ENCODE results near the gene RNASE8.

RNASE8 gene

DNA sequence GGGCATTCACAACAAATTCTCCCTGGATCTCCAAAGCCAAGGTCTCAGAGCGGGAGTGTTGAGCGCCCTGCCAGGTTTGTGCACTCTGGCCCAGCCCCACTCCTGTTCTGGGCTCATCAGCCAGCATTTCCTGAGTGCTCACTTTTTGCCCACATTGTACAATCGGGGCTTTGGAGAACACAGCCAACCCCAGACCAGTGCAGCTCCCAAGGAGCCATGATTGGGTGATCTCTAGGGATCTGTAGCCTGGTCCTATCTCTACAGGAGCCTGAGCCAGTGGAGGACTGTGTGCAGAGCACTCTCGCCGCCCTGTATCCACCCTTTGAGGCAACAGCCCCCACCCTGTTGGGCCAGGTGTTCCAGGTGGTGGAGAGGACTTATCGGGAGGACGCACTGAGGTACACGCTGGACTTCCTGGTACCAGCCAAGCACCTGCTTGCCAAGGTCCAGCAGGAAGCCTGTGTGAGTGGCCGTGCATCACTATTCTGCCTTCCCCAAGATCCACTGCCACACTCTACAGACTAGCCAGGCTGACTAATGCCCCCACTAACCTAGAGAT, 15.2 kb downstream of the RNASE8 start:
- DNase-seq (ENCODE audit: low read depth) = no peak

DNA sequence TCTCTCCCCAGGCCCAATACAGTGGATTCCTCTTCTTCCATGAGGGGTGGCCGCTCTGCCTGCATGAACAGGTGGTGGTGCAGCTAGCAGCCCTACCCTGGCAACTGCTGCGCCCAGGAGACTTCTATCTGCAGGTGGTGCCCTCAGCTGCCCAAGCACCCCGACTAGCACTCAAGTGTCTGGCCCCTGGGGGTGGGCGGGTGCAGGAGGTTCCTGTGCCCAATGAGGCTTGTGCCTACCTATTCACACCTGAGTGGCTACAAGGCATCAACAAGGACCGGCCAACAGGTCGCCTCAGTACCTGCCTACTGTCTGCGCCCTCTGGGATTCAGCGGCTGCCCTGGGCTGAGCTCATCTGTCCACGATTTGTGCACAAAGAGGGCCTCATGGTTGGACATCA, 16.3 kb downstream of the RNASE8 start:
- DNase-seq (ENCODE audit: low read depth) = no peak

DNA sequence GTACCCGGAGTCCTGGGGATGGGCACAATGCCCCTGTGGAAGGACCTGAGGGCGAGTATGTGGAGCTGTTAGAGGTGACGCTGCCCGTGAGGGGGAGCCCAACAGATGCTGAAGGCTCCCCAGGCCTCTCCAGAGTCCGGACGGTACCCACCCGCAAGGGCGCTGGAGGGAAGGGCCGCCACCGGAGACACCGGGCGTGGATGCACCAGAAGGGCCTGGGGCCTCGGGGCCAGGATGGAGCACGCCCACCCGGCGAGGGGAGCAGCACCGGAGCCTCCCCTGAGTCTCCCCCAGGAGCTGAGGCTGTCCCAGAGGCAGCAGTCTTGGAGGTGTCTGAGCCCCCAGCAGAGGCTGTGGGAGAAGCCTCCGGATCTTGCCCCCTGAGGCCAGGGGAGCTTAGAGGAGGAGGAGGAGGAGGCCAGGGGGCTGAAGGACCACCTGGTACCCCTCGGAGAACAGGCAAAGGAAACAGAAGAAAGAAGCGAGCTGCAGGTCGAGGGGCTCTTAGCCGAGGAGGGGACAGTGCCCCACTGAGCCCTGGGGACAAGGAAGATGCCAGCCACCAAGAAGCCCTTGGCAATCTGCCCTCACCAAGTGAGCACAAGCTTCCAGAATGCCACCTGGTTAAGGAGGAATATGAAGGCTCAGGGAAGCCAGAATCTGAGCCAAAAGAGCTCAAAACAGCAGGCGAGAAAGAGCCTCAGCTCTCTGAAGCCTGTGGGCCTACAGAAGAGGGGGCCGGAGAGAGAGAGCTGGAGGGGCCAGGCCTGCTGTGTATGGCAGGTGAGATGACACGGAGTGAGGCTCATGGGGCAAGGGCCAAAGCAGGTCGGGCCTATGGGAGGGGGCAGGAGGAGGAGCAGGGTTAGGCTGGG, 17.0 kb downstream of the RNASE8 start:
- no peak for DNase-seq (ENCODE audit: low read depth)

DNA sequence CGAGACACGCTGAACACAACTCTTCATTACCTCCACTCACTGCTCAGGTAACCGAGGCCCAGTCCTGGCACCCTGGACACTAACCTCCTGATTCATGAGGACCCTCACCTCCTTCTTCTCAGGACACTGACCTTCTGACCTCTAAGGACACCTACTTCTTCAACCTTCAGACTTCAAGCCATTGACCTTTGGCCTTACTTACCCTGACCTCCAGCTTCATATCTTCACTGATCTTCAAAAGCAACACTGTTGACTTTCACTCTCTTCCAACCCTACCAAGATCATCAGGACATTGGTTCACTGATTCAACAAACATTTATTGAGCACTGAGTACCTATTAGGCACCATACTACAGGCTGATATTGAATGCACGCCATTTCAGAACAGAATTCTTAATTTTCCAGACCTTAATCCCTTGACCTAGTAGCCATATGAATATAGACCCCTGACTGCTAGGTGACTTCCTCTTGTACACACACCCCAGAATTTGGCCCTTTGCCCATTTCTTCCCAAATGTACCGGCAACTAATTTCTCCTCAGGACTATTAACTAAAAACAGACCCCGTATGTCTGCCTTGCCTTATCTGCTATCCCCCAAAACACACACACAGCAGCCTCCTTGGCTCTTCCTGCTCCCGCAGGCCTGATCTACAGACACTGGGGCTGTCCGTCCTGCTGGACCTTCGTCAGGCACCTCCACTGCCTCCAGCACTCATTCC, 18.3 kb downstream of the RNASE8 start:
- no peak for DNase-seq (ENCODE audit: low read depth)

DNA sequence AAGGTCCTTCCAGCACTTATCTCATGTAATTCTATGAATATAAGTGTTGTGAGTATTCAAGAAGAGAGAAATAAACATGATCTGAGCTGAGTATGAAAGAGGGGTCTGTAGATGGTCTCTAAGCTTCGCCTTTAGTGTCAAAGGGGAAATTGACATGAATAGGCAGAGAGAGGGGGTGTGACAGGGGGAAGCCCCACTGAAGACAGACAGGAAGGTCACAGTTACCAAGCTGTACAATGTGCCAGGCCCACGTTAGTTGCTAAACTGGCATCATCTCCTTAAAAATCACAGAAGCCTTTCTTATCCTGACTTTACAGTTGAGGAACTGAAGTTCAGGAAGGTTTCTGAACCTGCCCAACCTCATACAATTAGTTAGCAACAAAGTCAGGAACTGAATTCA, 20.1 kb downstream of the RNASE8 start:
- DNase-seq (ENCODE audit: low read depth) = no peak

DNA sequence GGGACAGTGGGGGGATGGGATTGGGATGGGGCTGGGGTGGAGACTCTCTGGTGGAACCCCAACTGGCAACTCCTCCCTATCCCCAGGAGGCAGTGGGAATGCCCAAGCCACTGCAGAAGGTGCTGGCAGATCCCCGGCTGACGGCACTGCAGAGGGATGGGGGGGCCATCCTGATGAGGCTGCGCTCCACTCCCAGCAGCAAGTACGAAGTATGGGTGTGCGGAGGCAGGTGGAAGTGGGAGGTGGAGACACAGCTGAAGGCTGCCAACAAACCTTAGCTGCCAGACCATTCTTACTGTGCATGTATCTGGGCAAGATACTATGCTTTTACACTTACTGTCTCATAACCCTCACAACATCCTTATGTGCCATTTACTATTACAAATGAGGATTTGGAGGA, 20.7 kb downstream of the RNASE8 start:
- DNase-seq (ENCODE audit: low read depth) = no peak

DNA sequence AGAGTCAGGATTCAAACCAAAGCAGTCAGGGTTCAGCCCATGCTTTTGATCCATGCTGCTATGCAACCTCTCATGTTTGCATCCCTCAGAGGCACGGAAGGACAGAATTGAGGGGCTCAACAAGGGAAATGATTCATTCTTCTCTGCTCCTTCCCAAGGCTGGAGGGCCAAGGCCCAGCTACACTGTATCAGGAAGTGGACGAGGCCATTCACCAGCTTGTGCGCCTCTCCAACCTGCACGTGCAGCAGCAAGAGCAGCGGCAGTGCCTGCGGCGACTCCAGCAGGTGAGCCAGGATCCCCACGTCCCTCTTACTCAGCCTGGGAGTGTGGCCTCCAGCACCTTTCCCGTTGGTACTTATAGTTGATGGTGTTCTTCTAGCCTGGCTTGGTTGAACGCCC, 21.1 kb downstream of the RNASE8 start:
- no peak for DNase-seq (ENCODE audit: low read depth)

DNA sequence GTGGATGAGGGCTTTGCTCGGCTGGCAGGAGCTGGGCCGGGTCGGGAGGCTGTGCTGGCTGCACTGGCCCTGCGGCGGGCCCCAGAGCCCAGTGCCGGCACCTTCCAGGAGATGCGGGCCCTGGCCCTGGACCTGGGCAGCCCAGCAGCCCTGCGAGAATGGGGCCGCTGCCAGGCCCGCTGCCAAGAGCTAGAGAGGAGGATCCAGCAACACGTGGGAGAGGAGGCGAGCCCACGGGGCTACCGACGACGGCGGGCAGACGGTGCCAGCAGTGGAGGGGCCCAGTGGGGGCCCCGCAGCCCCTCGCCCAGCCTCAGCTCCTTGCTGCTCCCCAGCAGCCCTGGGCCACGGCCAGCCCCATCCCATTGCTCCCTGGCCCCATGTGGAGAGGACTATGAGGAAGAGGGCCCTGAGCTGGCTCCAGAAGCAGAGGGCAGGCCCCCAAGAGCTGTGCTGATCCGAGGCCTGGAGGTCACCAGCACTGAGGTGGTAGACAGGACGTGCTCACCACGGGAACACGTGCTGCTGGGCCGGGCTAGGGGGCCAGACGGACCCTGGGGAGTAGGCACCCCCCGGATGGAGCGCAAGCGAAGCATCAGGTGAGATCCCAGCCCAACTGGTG, 24.0 kb downstream of the RNASE8 start:
- no peak for DNase-seq (ENCODE audit: low read depth)

DNA sequence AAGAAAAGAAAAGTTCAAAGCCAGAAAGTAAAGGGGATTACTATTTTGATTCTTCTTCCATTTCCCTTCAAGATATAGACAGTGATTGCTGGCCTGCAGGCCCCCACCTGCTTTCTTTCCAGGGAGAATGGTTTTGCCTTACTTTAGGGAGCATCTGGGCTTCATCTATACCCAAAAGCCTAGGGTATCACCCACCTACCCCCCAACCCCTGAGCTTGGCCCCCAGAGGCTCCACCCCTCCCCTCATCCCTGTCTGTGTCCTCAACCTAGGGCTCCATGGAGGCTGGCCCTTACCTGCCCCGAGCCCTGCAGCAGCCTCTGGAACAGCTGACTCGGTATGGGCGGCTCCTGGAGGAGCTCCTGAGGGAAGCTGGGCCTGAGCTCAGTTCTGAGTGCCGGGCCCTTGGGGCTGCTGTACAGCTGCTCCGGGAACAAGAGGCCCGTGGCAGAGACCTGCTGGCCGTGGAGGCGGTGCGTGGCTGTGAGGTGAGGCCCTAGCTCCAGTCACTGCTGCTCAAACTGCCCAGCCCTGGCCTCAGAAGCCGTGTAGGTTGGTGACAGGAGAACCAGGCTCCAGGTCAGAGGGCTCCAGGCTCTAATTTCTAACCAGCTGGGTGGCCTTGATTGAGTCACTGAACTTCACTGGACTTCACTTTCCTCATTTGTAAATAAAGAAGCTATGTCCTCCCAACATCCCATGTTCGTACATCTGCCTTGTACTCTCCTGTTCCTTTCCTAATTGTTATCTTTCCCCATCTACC, 26.1 kb downstream of the RNASE8 start:
- no peak for DNase-seq (ENCODE audit: low read depth)

DNA sequence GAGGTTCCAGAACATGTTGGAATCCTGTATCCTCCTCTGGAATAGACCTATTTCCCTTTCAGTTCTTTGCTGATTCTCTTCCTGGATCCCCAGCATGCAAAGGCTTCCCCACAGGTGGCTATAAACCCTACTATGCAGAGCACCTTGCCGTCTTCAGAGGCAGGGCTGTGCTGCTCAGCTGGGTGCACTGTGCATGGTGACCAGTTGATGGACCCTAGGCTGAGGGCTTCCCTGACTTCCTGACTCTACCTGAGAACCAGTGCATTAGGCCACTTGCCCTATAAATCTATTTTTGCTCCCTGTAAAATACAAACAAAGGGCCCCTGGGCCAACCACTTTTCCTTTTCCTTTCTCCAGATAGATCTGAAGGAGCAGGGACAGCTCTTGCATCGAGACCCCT, 26.8 kb downstream of the RNASE8 start:
- no peak for DNase-seq (ENCODE audit: low read depth)

DNA sequence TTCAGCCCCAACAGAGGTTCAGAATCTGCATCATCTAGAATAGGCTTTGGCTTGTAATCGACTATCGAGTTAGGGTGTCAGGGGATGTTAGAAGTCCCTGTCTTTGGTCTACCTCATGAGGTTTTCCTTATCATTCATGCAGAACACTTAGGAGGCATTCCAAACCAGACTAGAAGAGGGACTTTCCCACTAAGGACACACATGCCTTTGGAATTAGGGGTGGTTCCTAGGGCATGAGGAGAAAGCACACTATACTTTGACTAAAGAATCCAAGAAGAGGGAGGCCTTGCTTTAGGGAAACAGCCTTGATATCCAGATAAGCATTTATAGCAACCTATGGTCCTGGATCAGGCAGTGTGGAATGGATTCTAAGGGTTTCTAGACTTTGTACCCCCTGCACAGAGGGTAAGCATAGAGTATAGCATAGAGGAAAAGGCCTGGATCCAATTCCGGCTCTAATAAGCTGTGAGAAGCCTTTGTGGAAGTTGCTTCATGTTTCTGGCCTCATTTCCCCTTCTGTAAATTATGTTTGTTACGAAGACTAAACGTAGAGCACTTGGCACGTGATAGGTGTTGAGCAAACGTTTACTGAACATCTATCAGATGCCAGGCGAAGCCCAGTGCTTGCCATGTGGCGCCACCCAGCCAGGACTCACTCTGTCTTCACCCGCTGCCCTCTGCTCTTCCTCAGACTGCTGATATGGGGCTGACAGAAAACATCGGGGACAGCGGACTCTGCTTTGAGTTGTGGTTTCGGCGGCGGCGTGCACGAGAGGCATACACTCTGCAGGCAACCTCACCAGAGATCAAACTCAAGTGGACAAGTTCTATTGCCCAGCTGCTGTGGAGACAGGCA, 27.6 kb downstream of the RNASE8 start:
- DNase-seq (ENCODE audit: low read depth) = no peak

DNA sequence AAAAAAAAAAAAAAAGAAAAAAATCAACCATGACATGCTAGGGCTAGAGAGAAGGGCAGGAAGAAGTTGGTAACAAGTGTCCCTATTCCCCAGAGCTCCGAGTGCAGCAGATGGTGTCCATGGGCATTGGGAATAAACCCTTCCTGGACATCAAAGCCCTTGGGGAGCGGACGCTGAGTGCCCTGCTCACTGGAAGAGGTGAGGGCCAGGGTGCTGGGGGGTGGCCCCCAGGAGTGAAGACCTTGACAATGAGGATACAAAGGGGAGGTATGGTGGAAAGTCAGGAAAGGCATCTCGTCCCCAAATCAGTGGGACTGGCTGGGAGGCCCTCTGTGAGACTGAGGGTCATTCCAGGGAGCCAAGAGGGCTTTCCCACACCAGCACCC, 29.3 kb downstream of the RNASE8 start:
- DNase-seq (ENCODE audit: low read depth) = no peak

DNA sequence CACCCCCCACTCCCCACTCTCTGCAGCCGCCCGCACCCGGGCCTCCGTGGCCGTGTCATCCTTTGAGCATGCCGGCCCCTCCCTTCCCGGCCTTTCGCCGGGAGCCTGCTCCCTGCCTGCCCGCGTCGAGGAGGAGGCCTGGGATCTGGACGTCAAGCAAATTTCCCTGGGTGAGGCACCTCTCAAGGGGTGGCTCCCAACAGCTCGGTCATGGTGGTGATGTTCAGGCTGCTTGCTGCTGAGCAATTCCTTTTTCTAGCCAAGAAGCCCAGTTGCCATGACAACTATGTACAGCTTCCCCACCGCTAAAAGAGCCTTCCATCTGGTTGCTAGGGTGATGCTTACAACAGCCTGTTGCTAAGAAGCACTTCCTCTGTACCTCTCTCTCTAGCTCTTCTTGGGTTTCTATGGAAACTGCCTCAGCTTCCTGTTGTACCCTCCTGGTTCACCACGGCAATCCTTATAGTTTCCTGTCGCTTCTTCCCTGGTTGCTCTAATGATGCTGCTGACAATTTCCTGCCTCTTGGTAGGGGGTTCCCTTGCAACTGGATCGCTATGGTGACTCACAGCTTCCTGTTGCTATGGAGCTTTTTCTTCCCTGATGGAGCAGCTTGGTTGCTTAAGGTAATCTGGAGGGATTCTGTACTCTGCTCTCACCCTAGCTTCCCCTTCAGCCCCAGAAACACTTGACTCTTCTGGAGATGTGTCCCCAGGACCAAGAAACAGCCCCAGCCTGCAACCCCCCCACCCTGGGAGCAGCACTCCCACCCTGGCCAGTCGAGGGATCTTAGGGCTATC, 29.9 kb downstream of the RNASE8 start:
- DNase-seq (ENCODE audit: low read depth) = peak; percentile 86

DNA sequence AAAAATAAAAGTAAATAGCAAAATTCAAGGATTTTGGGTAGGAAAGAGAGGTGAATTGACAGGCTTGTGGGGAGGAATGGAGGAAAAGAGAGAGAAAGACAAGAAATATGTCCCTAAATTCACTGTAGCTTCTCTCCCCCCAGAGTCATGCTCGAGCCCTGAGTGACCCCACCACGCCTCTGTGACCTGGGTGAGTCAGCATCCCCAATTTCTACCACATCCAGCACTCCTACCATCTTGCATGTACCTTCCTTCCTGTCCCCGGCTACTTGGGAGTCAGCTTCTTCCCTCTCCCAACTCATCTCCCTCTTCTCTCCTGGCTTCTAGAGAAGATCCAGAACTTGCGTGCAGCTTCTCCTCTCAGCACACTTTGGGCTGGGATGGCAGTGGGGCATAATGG, 31.1 kb downstream of the RNASE8 start:
- no peak for DNase-seq (ENCODE audit: low read depth)

DNA sequence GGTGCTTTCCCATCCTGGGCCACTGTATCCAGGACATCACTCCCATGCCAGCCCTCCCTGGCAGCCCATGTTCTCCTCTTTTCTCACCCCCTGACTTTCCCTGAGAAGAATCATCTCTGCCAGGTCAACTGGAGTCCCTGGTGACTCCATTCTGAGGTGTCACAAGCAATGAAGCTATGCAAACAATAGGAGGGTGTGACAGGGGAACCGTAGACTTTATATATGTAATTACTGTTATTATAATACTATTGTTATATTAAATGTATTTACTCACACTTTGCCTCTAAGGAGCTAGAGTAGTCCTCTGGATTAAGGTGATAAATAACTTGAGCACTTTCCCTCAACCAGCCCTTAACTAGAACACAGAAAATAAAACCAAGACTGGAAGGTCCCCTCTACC, 31.6 kb downstream of the RNASE8 start:
- no peak for DNase-seq (ENCODE audit: low read depth)

DNA sequence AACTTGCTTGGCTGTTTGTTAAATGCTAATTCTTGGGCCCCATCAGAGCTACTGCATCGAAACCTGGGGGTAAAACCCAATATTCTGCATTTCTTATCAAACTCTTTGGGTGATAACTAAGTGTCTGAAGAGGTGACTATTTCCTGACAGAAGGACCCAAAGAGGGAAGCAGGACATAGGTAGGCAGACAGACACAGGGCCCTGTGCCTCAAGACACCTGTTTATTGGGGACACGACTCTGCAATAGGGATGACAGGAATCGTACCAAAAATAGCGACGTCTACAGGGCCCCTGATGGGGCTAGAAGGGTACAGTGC, 32.2 kb downstream of the RNASE8 start:
- no peak for DNase-seq (ENCODE audit: low read depth)

DNA sequence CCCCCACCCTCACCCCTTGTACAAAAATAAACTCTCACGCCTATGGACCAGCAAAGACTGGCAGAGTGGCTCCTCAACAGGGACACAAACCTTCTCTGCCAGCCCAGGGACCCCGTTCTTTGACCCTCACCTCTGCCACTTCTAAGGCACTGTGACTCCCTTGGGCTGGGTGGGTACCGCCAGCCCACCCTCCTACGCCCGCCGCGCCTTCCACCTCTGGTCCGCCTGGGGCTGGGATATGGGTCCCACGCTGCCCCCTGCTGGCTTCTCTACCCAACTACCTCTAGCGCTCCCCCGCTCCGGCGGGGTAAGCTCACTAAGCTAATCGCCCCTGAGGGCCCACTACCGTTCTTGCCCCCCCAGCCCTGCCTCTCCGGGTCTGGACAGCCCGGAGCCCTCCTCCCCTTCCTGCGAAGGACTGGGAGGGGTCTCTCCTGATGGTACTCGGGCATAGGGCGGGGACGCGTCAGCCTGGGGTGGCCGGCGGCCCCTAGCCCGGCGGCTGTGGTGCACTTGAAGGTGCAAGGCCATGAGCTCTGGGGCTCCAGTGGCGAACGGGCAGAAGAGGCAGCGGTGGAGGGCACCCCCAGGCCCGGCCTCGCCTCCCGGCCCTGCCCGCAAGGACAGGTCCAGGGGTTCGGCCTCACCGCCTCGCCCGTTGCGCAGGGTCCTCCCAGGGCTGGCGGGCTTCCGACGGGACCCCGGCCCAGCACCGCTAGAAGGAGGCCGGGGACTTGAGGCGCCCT, 32.7 kb downstream of the RNASE8 start:
- DNase-seq (ENCODE audit: low read depth) = no peak

DNA sequence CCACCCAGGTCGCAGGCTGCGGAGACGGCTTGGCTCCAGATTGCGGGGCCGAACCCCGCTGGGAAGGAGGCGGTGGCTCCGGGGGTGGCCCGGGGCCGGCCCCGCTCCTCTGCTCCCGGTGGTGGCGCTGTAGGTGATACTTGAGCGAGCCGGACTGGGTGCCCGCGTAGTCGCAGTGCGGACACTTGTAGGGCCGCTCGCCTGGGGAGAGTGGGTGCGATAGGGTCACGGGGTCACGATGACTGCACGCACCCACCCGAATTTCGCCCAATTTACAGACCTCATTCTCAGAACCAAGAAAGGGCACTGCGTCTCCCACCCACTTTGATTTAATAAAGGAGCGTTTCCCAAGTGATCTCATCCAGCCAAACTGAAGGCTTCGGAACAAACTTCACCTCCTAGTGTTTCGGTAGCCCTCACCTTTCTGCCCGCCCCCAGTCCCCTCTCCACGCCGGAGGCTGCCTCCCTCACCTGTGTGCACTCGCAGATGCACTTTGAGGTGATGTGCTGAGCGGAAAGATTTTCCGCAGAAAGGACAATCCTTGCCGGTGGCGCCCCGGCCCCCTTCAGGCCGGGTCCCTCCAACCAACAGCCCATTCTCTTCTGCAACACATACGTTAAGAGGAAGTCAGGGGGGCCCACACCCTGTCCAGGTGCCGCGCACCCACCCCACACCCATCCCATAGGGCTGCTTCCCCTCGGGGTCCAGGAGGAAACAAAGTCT, 33.5 kb downstream of the RNASE8 start:
- DNase-seq (ENCODE audit: low read depth) = no peak

DNA sequence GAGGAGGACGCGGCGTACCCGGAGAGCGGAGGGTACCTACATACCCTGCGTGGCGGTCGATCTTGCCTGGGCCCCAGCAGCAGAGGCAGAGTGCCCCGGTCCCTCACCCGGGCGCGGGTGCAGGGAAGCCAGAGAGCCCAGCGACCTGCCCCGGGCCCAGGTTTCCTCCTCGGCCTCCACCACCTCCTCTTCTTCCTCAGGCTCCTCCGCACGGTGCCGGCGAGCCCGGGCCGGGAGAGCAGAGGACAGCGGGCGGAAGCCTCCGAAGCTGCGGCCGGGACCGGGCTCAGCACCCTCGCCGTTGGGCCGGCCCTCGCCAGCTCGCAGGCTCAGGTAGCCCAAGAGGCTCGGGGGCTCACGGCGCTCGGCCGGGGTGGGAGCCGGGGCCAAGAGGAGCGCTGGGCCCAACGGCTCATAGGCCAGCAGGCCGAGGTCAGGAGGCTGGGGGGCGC, 34.2 kb downstream of the RNASE8 start:
- no peak for DNase-seq (ENCODE audit: low read depth)

Measured in T-helper 22 cell (primary cell).